ENCODE measurements around the gene DNAAF5.

Gene DNAAF5

GRCh38 chr7:707296-708000, 19.1 kb upstream of the DNAAF5 start:
- Histone ChIP-seq H3K9me3 (ENCODE audit: control insufficient read depth in 5 of 5, low read length in 5 of 5) (peaks cover 0 to 7% (median 3%) of the 10 kb centered on the region in 5 donors), H3K9ac (ENCODE audit: low read length in 5 of 5) (no peak overlapping the region), H3K4me1 (ENCODE audit: control insufficient read depth in 5 of 5, insufficient read depth in 5 of 5, low read length in 5 of 5) (peaks cover 0 to 3% (median 0%) of the 10 kb centered on the region in 5 donors), H3K36me3 (ENCODE audit: control insufficient read depth in 5 of 5, insufficient read depth in 5 of 5, low read length in 5 of 5) (no peaks in the 10 kb centered on the region), H3K27me3 (ENCODE audit: control insufficient read depth in 5 of 5, insufficient read depth in 4 of 5, low read length in 5 of 5) (peaks cover 0 to 5% (median 4%) of the 10 kb centered on the region in 5 donors), H3K4me3 (ENCODE audit: low read depth in 1 of 5, low read length in 5 of 5) (no peak overlapping the region), H3K27ac (ENCODE audit: low read depth, low read length) (no peak overlapping the region)

GRCh38 chr7:710161-710560, 16.3 kb upstream of the DNAAF5 start:
- peaks cover 0 to 3% (median 3%) of the 10 kb centered on the region in 5 donors for H3K4me1 ChIP-seq (ENCODE audit: control insufficient read depth in 5 of 5, insufficient read depth in 5 of 5, low read length in 5 of 5)
- no peak overlapping the region for H3K4me3 ChIP-seq (ENCODE audit: low read depth in 1 of 5, low read length in 5 of 5)
- H3K36me3 ChIP-seq (ENCODE audit: control insufficient read depth in 5 of 5, insufficient read depth in 5 of 5, low read length in 5 of 5) = no peaks in the 10 kb centered on the region
- H3K27ac ChIP-seq (ENCODE audit: low read depth, low read length) = no peak overlapping the region
- H3K27me3 ChIP-seq (ENCODE audit: control insufficient read depth in 5 of 5, insufficient read depth in 4 of 5, low read length in 5 of 5) = peaks cover 10 to 15% (median 11%) of the 10 kb centered on the region in 5 donors
- no peak overlapping the region for H3K9ac ChIP-seq (ENCODE audit: low read length in 5 of 5)
- no peaks in the 10 kb centered on the region for H3K9me3 ChIP-seq (ENCODE audit: control insufficient read depth in 5 of 5, low read length in 5 of 5)

GRCh38 chr7:711093-711921, 15.2 kb upstream of the DNAAF5 start:
- Histone ChIP-seq H3K27ac (ENCODE audit: low read depth, low read length) (no peak overlapping the region), H3K9me3 (ENCODE audit: control insufficient read depth in 5 of 5, low read length in 5 of 5) (no peaks in the 10 kb centered on the region), H3K4me3 (ENCODE audit: low read depth in 1 of 5, low read length in 5 of 5) (peak overlapping the region in 3 of 5 donors; percentile 51 to 54 (median 53)), H3K9ac (ENCODE audit: low read length in 5 of 5) (no peak overlapping the region), H3K4me1 (ENCODE audit: control insufficient read depth in 5 of 5, insufficient read depth in 5 of 5, low read length in 5 of 5) (peaks cover 0 to 3% (median 3%) of the 10 kb centered on the region in 5 donors), H3K36me3 (ENCODE audit: control insufficient read depth in 5 of 5, insufficient read depth in 5 of 5, low read length in 5 of 5) (no peaks in the 10 kb centered on the region), H3K27me3 (ENCODE audit: control insufficient read depth in 5 of 5, insufficient read depth in 4 of 5, low read length in 5 of 5) (peaks cover 10 to 15% (median 11%) of the 10 kb centered on the region in 5 donors)

GRCh38 chr7:711922-712380, 14.5 kb upstream of the DNAAF5 start:
- H3K27ac ChIP-seq (ENCODE audit: low read depth, low read length) = no peak overlapping the region
- H3K36me3 ChIP-seq (ENCODE audit: control insufficient read depth in 5 of 5, insufficient read depth in 5 of 5, low read length in 5 of 5) = no peaks in the 10 kb centered on the region
- H3K4me1 ChIP-seq (ENCODE audit: control insufficient read depth in 5 of 5, insufficient read depth in 5 of 5, low read length in 5 of 5) = peaks cover 0 to 3% (median 3%) of the 10 kb centered on the region in 5 donors
- peaks cover 10 to 15% (median 11%) of the 10 kb centered on the region in 5 donors for H3K27me3 ChIP-seq (ENCODE audit: control insufficient read depth in 5 of 5, insufficient read depth in 4 of 5, low read length in 5 of 5)
- H3K9ac ChIP-seq (ENCODE audit: low read length in 5 of 5) = no peak overlapping the region
- H3K4me3 ChIP-seq (ENCODE audit: low read depth in 1 of 5, low read length in 5 of 5) = peak overlapping the region in 3 of 5 donors; percentile 47 to 54 (median 53)
- H3K9me3 ChIP-seq (ENCODE audit: control insufficient read depth in 5 of 5, low read length in 5 of 5) = no peaks in the 10 kb centered on the region

GRCh38 chr7:712381-713138, 13.9 kb upstream of the DNAAF5 start:
- no peaks in the 10 kb centered on the region for H3K36me3 ChIP-seq (ENCODE audit: control insufficient read depth in 5 of 5, insufficient read depth in 5 of 5, low read length in 5 of 5)
- H3K27me3 ChIP-seq (ENCODE audit: control insufficient read depth in 5 of 5, insufficient read depth in 4 of 5, low read length in 5 of 5) = peaks cover 10 to 15% (median 11%) of the 10 kb centered on the region in 5 donors
- H3K9me3 ChIP-seq (ENCODE audit: control insufficient read depth in 5 of 5, low read length in 5 of 5) = peaks cover 0 to under 1% (median 0%) of the 10 kb centered on the region in 5 donors
- peaks cover 0 to 3% (median 3%) of the 10 kb centered on the region in 5 donors for H3K4me1 ChIP-seq (ENCODE audit: control insufficient read depth in 5 of 5, insufficient read depth in 5 of 5, low read length in 5 of 5)
- no peak overlapping the region for H3K9ac ChIP-seq (ENCODE audit: low read length in 5 of 5)
- H3K4me3 ChIP-seq (ENCODE audit: low read depth in 1 of 5, low read length in 5 of 5) = peak overlapping the region in 2 of 5 donors; percentile 47 to 54
- no peak overlapping the region for H3K27ac ChIP-seq (ENCODE audit: low read depth, low read length)

- Histone ChIP-seq H3K9ac (ENCODE audit: low read length in 5 of 5) (no peak overlapping the region), H3K9me3 (ENCODE audit: control insufficient read depth in 5 of 5, low read length in 5 of 5) (peaks cover 0 to 6% (median 5%) of the 10 kb centered on the region in 5 donors), H3K36me3 (ENCODE audit: control insufficient read depth in 5 of 5, insufficient read depth in 5 of 5, low read length in 5 of 5) (no peaks in the 10 kb centered on the region), H3K4me1 (ENCODE audit: control insufficient read depth in 5 of 5, insufficient read depth in 5 of 5, low read length in 5 of 5) (peaks cover 0 to 3% (median 3%) of the 10 kb centered on the region in 5 donors), H3K27ac (ENCODE audit: low read depth, low read length) (no peak overlapping the region), H3K4me3 (ENCODE audit: low read depth in 1 of 5, low read length in 5 of 5) (no peak overlapping the region), H3K27me3 (ENCODE audit: control insufficient read depth in 5 of 5, insufficient read depth in 4 of 5, low read length in 5 of 5) (peaks cover 10 to 15% (median 11%) of the 10 kb centered on the region in 5 donors)
Measured at GRCh38 chr7:713139-713457, 13.4 kb upstream of the DNAAF5 start.

GRCh38 chr7:713488-714230, 12.8 kb upstream of the DNAAF5 start:
- Histone ChIP-seq H3K9ac (ENCODE audit: low read length in 5 of 5) (no peak overlapping the region), H3K27ac (ENCODE audit: low read depth, low read length) (no peak overlapping the region), H3K9me3 (ENCODE audit: control insufficient read depth in 5 of 5, low read length in 5 of 5) (peaks cover 0 to 6% (median 5%) of the 10 kb centered on the region in 5 donors), H3K27me3 (ENCODE audit: control insufficient read depth in 5 of 5, insufficient read depth in 4 of 5, low read length in 5 of 5) (peaks cover 10 to 15% (median 11%) of the 10 kb centered on the region in 5 donors), H3K4me1 (ENCODE audit: control insufficient read depth in 5 of 5, insufficient read depth in 5 of 5, low read length in 5 of 5) (peaks cover 0 to 3% (median 3%) of the 10 kb centered on the region in 5 donors), H3K36me3 (ENCODE audit: control insufficient read depth in 5 of 5, insufficient read depth in 5 of 5, low read length in 5 of 5) (no peaks in the 10 kb centered on the region), H3K4me3 (ENCODE audit: low read depth in 1 of 5, low read length in 5 of 5) (no peak overlapping the region)

- Histone ChIP-seq H3K27ac (ENCODE audit: low read depth, low read length) (no peak overlapping the region), H3K9me3 (ENCODE audit: control insufficient read depth in 5 of 5, low read length in 5 of 5) (peaks cover 0 to 6% (median 5%) of the 10 kb centered on the region in 5 donors), H3K4me1 (ENCODE audit: control insufficient read depth in 5 of 5, insufficient read depth in 5 of 5, low read length in 5 of 5) (peaks cover 0 to 3% (median 3%) of the 10 kb centered on the region in 5 donors), H3K27me3 (ENCODE audit: control insufficient read depth in 5 of 5, insufficient read depth in 4 of 5, low read length in 5 of 5) (peaks cover 10 to 15% (median 11%) of the 10 kb centered on the region in 5 donors), H3K9ac (ENCODE audit: low read length in 5 of 5) (no peak overlapping the region), H3K36me3 (ENCODE audit: control insufficient read depth in 5 of 5, insufficient read depth in 5 of 5, low read length in 5 of 5) (no peaks in the 10 kb centered on the region), H3K4me3 (ENCODE audit: low read depth in 1 of 5, low read length in 5 of 5) (no peak overlapping the region)
Measured at GRCh38 chr7:714251-714671, 12.2 kb upstream of the DNAAF5 start.

- Histone ChIP-seq H3K9ac (ENCODE audit: low read length in 5 of 5) (no peak overlapping the region), H3K9me3 (ENCODE audit: control insufficient read depth in 5 of 5, low read length in 5 of 5) (peaks cover 0 to 6% (median 5%) of the 10 kb centered on the region in 5 donors), H3K27ac (ENCODE audit: low read depth, low read length) (no peak overlapping the region), H3K36me3 (ENCODE audit: control insufficient read depth in 5 of 5, insufficient read depth in 5 of 5, low read length in 5 of 5) (no peaks in the 10 kb centered on the region), H3K4me3 (ENCODE audit: low read depth in 1 of 5, low read length in 5 of 5) (no peak overlapping the region), H3K27me3 (ENCODE audit: control insufficient read depth in 5 of 5, insufficient read depth in 4 of 5, low read length in 5 of 5) (peaks cover 10 to 13% (median 10%) of the 10 kb centered on the region in 5 donors), H3K4me1 (ENCODE audit: control insufficient read depth in 5 of 5, insufficient read depth in 5 of 5, low read length in 5 of 5) (peaks cover 0 to 3% (median 0%) of the 10 kb centered on the region in 5 donors)
Measured at GRCh38 chr7:716222-716621, 10.3 kb upstream of the DNAAF5 start.

Data from subcutaneous abdominal adipose tissue (tissue), 5 donors.